Neural progenitor cell (in vitro differentiated cells): Measurements from ENCODE around the gene MELTF. TPM values are rescaled to one million over a fixed set of nuclear protein-coding genes. Genes with fewer than 3 reads are reported as not detected.

Experiments used
- DNase-seq: peaks from one replicate; pipeline ENCODE4 v3.0.0-alpha.2; 2016; ENCODE audit warnings: low spot score
- H2AFZ ChIP-seq: fragments of 200-600 bp; sonication (generic); replicated peaks from 2 replicates; pipeline ENCODE4 v1.6.1; 2016; ENCODE audit warnings: antibody characterized with exemption
- H3F3A ChIP-seq: fragments of 200-600 bp; sonication (generic); 2 replicates; pipeline ENCODE4 v1.6.1; 2016; ENCODE audit warnings: antibody characterized with exemption, low read depth
- H3K27ac ChIP-seq: fragments of 200-600 bp; sonication (generic); 2 replicates; pipeline ENCODE4 v1.5.1; 2016; ENCODE audit warnings: mild to moderate bottlenecking
- H3K27me3 ChIP-seq: fragments of 200-600 bp; sonication (generic); 2 replicates; pipeline ENCODE4 v1.6.1; 2016; ENCODE audit warnings: mild to moderate bottlenecking, moderate library complexity
- H3K36me3 ChIP-seq: fragments of 200-600 bp; sonication (generic); 2 replicates; pipeline ENCODE4 v1.5.1; 2016
- H3K4me1 ChIP-seq: fragments of 200-600 bp; sonication (generic); 2 replicates; pipeline ENCODE4 v1.6.1; 2016; ENCODE audit warnings: mixed run types
- H3K4me2 ChIP-seq: fragments of 200-600 bp; sonication (generic); 2 replicates; pipeline ENCODE4 v1.6.1; 2016
- H3K4me3 ChIP-seq: fragments of 200-600 bp; sonication (generic); 2 replicates; pipeline ENCODE4 v1.5.1; 2016
- H3K79me2 ChIP-seq: fragments of 200-600 bp; sonication (generic); 2 replicates; pipeline ENCODE4 v1.6.1; 2016; ENCODE audit warnings: low read depth
- H3K9ac ChIP-seq: fragments of 200-600 bp; sonication (generic); 2 replicates; pipeline ENCODE4 v1.6.1; 2016
- H3K9me3 ChIP-seq: fragments of 200-600 bp; sonication (generic); 2 replicates; pipeline ENCODE4 v1.5.1; 2016; ENCODE audit warnings: low read depth
- H4K20me1 ChIP-seq: fragments of 200-600 bp; sonication (generic); 2 replicates; pipeline ENCODE4 v1.6.1; 2016; ENCODE audit warnings: low read depth
- H3K27ac Mint-ChIP-seq: 3 replicates; pipeline ENCODE4 v1.8.0; 2021; ENCODE audit warnings: mixed read lengths
- H3K27me3 Mint-ChIP-seq: 2 replicates; pipeline ENCODE4 v1.8.0; 2022; ENCODE audit warnings: low read depth, mild to moderate bottlenecking, inconsistent platforms, moderate library complexity, mixed read lengths; ENCODE audit not compliant: insufficient read depth
- H3K36me3 Mint-ChIP-seq: 3 replicates; pipeline ENCODE4 v1.8.0; 2021; ENCODE audit warnings: mixed read lengths
- H3K4me1 Mint-ChIP-seq: 3 replicates; pipeline ENCODE4 v1.8.0; 2021; ENCODE audit warnings: mixed read lengths
- H3K4me3 Mint-ChIP-seq: 3 replicates; pipeline ENCODE4 v1.8.0; 2021; ENCODE audit warnings: mild to moderate bottlenecking, moderate library complexity, mixed read lengths
- H3K9me3 Mint-ChIP-seq: 3 replicates; pipeline ENCODE4 v1.8.0; 2020; ENCODE audit warnings: mixed read lengths
- EZH2 ChIP-seq: fragments of 200-600 bp; sonication (generic); IDR thresholded peaks from 2 replicates; pipeline ENCODE4 v1.6.1; 2017; ENCODE audit warnings: antibody characterized with exemption, mild to moderate bottlenecking, moderate library complexity
- EZH2phosphoT487 ChIP-seq: fragments of 200-600 bp; sonication (generic); IDR thresholded peaks from 2 replicates; pipeline ENCODE4 v1.6.1; 2017; ENCODE audit warnings: antibody characterized with exemption
- total RNA-seq: library from RNA; depleted of rRNA; stranded (reverse); fragments of >200 nt; gene quantifications from 2 replicates; pipeline ENCODE4 v1.2.3, GENCODE V29; 2015; ENCODE audit warnings: low replicate concordance
- TF ChIP-seq, protein P1 (sequence below): fragments of 200-600 bp; sonication (generic); IDR thresholded peaks from 2 replicates; pipeline ENCODE4 v1.5.1; 2017; ENCODE audit warnings: antibody characterized with exemption, mild to moderate bottlenecking

Gene MELTF
- total RNA-seq, 1 donor from 2014 or later = 0.28 TPM

DNA sequence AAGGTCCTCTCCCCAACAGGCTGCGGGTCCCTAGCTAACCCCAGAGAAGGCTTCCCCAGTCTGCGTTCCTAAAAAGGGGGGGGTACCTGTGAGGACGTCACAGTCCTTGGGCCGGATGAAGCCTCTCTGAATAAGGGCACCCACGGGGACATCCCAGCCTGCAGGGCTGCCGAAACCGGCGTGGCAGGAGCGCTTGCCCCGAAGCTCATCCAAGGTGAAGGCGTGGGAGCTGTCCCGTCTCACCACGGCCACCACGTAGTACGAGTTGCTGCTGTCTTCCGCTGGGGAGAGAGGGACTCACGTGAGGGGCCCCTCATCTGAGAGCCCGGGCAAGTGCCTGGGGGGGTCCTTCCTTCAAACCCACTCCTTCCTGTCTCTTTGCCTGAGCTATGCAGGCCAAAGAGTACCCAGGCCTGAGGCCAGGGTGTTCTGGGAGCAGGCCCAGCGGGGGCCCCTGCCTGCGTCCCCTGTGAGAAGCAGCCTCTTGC, 20.0 kb downstream of the MELTF start:
- Histone ChIP-seq H3K27ac (no peak overlapping the region), H3K79me2 (no peaks in the 10 kb centered on the region), H3K27me3 (peaks cover 9% of the 10 kb centered on the region), H3K9me3 (no peaks in the 10 kb centered on the region), H3K9ac (no peak overlapping the region), H2AFZ (no peak overlapping the region), H4K20me1 (no peaks in the 10 kb centered on the region), H3K4me1 (peaks cover 16% of the 10 kb centered on the region), H3K4me2 (no peak overlapping the region), H3K4me3 (no peak overlapping the region), H3F3A (no peaks in the 10 kb centered on the region), H3K36me3 (no peaks in the 10 kb centered on the region)
- DNase-seq = no peak
- Mint-ChIP-seq H3K27ac (no peak overlapping the region), H3K9me3 (no peaks in the 10 kb centered on the region), H3K4me1 (peaks cover 23% of the 10 kb centered on the region), H3K4me3 (no peak overlapping the region), H3K36me3 (peaks cover 5% of the 10 kb centered on the region), H3K27me3 (peaks cover 4% of the 10 kb centered on the region)
- TF ChIP-seq, protein P1, sequence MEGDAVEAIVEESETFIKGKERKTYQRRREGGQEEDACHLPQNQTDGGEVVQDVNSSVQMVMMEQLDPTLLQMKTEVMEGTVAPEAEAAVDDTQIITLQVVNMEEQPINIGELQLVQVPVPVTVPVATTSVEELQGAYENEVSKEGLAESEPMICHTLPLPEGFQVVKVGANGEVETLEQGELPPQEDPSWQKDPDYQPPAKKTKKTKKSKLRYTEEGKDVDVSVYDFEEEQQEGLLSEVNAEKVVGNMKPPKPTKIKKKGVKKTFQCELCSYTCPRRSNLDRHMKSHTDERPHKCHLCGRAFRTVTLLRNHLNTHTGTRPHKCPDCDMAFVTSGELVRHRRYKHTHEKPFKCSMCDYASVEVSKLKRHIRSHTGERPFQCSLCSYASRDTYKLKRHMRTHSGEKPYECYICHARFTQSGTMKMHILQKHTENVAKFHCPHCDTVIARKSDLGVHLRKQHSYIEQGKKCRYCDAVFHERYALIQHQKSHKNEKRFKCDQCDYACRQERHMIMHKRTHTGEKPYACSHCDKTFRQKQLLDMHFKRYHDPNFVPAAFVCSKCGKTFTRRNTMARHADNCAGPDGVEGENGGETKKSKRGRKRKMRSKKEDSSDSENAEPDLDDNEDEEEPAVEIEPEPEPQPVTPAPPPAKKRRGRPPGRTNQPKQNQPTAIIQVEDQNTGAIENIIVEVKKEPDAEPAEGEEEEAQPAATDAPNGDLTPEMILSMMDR = no peak
- TF ChIP-seq EZH2phosphoT487 (no peak), EZH2 (no peak)

DNA sequence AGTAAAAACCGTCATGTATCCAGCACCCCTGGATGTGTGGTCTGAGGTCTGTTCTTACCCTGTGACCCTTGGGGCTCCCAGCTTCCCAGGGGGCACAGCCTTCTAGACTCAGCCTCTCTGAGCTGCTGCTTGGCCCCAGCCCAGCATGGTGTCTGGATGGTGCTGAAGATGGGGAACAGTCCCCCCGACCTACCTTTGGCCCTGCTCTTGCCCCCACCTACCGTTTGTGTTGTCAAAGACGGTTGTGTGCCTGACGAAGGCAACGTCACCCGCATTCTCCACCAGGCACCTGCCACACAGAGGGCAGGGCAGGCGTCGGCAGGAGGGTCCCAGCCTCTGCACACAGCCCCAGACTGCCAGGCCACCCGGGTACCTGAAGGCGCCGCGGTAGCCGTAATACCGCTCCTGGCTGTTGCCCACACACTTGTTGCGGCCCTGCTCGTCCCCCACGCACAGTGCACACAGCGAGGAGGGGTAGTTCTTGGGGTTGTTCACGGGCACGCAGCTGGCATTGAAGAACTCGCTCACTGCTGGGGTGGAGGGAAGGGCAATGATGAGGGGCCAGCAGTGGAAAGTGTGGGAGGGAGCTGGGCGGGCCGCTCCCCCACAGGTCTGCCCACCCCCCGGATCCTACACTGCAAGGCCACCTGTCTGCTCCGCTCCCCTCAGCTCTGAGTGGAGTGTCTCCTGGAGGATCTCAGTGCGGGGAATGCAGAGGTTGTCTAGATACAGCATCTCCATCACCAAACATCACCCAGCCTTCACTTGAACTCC, 21.0 kb downstream of the MELTF start:
- Mint-ChIP-seq H3K27ac (peak overlapping the region; percentile 14), H3K4me1 (peaks cover 30% of the 10 kb centered on the region), H3K36me3 (peaks cover 9% of the 10 kb centered on the region), H3K9me3 (no peaks in the 10 kb centered on the region), H3K27me3 (peaks cover 7% of the 10 kb centered on the region), H3K4me3 (no peak overlapping the region)
- Histone ChIP-seq H3F3A (no peaks in the 10 kb centered on the region), H3K27ac (no peak overlapping the region), H3K9ac (no peak overlapping the region), H3K27me3 (peaks cover 19% of the 10 kb centered on the region), H3K4me1 (peaks cover 21% of the 10 kb centered on the region), H3K79me2 (no peaks in the 10 kb centered on the region), H3K4me2 (no peak overlapping the region), H3K36me3 (no peaks in the 10 kb centered on the region), H3K4me3 (no peak overlapping the region), H4K20me1 (no peaks in the 10 kb centered on the region), H2AFZ (no peak overlapping the region), H3K9me3 (no peaks in the 10 kb centered on the region)
- TF ChIP-seq EZH2 (no peak), EZH2phosphoT487 (no peak)
- TF ChIP-seq, protein P1 = no peak
- DNase-seq = no peak

DNA sequence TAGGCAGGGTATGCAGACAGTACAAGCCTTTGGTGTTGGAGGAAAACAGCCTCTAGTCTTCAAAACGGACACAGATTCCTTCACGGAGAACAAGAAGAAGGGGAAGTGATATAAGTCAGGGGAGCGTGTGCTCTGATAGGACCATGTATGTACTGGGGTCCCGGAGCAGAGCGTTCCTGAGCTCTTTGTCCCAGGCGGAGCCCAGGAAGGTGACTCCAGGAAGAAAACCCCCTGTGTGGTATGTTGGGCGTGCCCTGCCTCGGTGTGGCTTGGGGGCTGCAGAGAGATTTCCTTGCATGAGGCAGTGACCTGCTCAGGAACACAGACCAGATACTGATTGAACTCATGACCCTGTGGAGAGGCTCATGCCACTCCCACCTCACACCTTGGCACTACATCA, 21.7 kb downstream of the MELTF start:
- H3K36me3 Mint-ChIP-seq = peaks cover 9% of the 10 kb centered on the region
- H3K4me3 Mint-ChIP-seq = peak overlapping the region; percentile 29
- Histone ChIP-seq H3K79me2 (no peaks in the 10 kb centered on the region), H3K36me3 (no peaks in the 10 kb centered on the region), H3K4me1 (peaks cover 22% of the 10 kb centered on the region), H3F3A (no peaks in the 10 kb centered on the region), H3K4me3 (no peak overlapping the region), H2AFZ (no peak overlapping the region), H3K27me3 (peaks cover 22% of the 10 kb centered on the region), H3K27ac (no peak overlapping the region), H4K20me1 (no peaks in the 10 kb centered on the region), H3K9me3 (no peaks in the 10 kb centered on the region), H3K4me2 (no peak overlapping the region), H3K9ac (no peak overlapping the region)
- peaks cover 29% of the 10 kb centered on the region for H3K4me1 Mint-ChIP-seq
- H3K9me3 Mint-ChIP-seq = no peaks in the 10 kb centered on the region
- TF ChIP-seq, protein P1 = no peak
- no peak overlapping the region for H3K27ac Mint-ChIP-seq
- H3K27me3 Mint-ChIP-seq = peaks cover 9% of the 10 kb centered on the region
- DNase-seq = no peak
